Parathyroid adenoma (tissue), 2 donors: ENCODE results near the gene TTLL10.

Experiments
- H2AFZ ChIP-seq: fragments of 300-600 bp; sonication (generic); one replicate; pipeline ENCODE4 v1.7.0; 2017; ENCODE audit warnings: antibody characterized with exemption, mild to moderate bottlenecking
- H3K27ac ChIP-seq: fragments of 300-600 bp; sonication (generic); one replicate; pipeline ENCODE4 v1.7.0; 2017
- H3K27me3 ChIP-seq: fragments of 300-600 bp; sonication (generic); one replicate; pipeline ENCODE4 v1.7.0; 2017; ENCODE audit warnings: low read length; ENCODE audit not compliant: control insufficient read depth, insufficient read depth
- H3K36me3 ChIP-seq: fragments of 300-600 bp; sonication (generic); one replicate; pipeline ENCODE4 v1.7.0; 2017; ENCODE audit warnings: low read length; ENCODE audit not compliant: control insufficient read depth, insufficient read depth
- H3K4me1 ChIP-seq: fragments of 300-600 bp; sonication (generic); one replicate; pipeline ENCODE4 v1.7.0; 2017; ENCODE audit warnings: control low read depth
- H3K4me2 ChIP-seq: fragments of 300-600 bp; sonication (generic); one replicate; pipeline ENCODE4 v1.7.0; 2017; ENCODE audit warnings: low read length
- H3K4me3 ChIP-seq: fragments of 300-600 bp; sonication (generic); one replicate; pipeline ENCODE4 v1.7.0; 2017; ENCODE audit warnings: low read depth, low read length
- H3K79me2 ChIP-seq: fragments of 300-600 bp; sonication (generic); one replicate; pipeline ENCODE4 v1.7.0; 2017; ENCODE audit warnings: control low read depth
- H3K9ac ChIP-seq: fragments of 300-600 bp; sonication (generic); one replicate; pipeline ENCODE4 v1.7.0; 2017; ENCODE audit warnings: mild to moderate bottlenecking
- H3K9me3 ChIP-seq: fragments of 300-600 bp; sonication (generic); one replicate; pipeline ENCODE4 v1.7.0; 2017; ENCODE audit warnings: low read length; ENCODE audit not compliant: control insufficient read depth
- TF ChIP-seq, protein P1 (sequence below): fragments of 300-600 bp; sonication (generic); IDR thresholded peaks from one replicate; pipeline ENCODE4 v1.7.0; 2017; ENCODE audit warnings: antibody characterized with exemption, mild to moderate bottlenecking
- donor health status: primary hyperparathyroidism.

TTLL10 gene

DNA sequence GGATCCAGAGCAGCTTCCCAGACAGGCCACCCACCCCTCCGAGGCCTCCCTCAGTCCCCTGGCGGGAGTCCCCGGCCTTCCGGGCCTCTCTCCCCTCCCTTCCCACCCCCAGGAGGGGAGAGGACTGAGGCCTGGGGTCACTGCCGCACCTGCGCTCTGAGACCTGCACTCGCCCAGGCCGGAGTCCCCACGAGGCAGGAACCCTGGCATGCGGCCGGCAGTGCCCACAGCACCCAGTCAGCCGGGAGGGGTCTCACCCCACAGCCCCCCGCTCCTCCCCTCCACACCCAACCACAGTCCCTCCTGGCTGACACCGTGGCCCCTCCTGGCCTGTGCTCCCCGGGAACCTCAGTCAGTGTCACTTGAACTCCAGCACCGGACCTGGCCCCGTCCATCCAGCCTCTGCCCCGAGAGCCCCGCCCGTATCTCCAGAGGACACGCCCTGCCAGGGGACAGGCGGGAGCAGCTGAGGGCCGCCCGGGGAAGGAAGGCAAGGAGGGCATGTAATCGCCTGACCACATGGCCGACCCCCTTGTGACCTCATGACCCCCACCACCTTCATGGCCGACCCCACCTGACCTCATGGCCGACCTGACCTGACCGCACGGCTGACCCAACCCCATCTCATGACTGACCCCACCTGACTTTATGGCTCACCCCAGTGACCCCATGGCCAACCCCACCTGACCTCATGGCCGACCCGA, 28.7 kb upstream of the TTLL10 start:
- TF ChIP-seq, protein P1, sequence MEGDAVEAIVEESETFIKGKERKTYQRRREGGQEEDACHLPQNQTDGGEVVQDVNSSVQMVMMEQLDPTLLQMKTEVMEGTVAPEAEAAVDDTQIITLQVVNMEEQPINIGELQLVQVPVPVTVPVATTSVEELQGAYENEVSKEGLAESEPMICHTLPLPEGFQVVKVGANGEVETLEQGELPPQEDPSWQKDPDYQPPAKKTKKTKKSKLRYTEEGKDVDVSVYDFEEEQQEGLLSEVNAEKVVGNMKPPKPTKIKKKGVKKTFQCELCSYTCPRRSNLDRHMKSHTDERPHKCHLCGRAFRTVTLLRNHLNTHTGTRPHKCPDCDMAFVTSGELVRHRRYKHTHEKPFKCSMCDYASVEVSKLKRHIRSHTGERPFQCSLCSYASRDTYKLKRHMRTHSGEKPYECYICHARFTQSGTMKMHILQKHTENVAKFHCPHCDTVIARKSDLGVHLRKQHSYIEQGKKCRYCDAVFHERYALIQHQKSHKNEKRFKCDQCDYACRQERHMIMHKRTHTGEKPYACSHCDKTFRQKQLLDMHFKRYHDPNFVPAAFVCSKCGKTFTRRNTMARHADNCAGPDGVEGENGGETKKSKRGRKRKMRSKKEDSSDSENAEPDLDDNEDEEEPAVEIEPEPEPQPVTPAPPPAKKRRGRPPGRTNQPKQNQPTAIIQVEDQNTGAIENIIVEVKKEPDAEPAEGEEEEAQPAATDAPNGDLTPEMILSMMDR, result no peak
- Histone ChIP-seq H3K4me1 (no peaks in the 10 kb centered on the region), H3K4me2 (no peak overlapping the region), H3K36me3 (no peaks in the 10 kb centered on the region), H2AFZ (no peak overlapping the region), H3K4me3 (no peak overlapping the region), H3K9ac (no peak overlapping the region), H3K9me3 (no peaks in the 10 kb centered on the region), H3K79me2 (no peaks in the 10 kb centered on the region), H3K27ac (no peak overlapping the region), H3K27me3 (no peaks in the 10 kb centered on the region)

DNA sequence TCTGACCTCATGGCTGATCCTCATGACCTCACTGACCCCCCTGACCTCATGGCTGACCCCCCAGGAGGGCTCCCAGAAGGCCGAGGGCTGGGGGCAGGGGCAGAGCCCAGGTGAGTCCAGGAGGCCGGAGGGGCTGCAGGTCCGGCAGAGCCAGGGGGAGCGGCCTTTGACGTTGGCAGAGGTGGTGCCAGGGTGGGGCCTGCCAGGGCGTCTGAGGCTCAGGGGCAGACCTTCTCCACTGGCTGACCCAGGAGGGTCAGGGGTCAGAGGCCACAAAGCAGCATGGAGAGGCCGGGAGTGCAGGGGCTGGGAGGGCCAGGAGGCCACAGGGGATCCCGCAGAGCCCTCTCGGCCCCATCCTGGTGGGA, 28.1 kb upstream of the TTLL10 start:
- Histone ChIP-seq H3K4me3 (no peak overlapping the region), H3K4me1 (no peaks in the 10 kb centered on the region), H3K9ac (no peak overlapping the region), H3K79me2 (no peaks in the 10 kb centered on the region), H3K27me3 (no peaks in the 10 kb centered on the region), H3K4me2 (no peak overlapping the region), H3K27ac (no peak overlapping the region), H3K9me3 (no peaks in the 10 kb centered on the region), H2AFZ (no peak overlapping the region), H3K36me3 (no peaks in the 10 kb centered on the region)
- TF ChIP-seq, protein P1, result no peak

DNA sequence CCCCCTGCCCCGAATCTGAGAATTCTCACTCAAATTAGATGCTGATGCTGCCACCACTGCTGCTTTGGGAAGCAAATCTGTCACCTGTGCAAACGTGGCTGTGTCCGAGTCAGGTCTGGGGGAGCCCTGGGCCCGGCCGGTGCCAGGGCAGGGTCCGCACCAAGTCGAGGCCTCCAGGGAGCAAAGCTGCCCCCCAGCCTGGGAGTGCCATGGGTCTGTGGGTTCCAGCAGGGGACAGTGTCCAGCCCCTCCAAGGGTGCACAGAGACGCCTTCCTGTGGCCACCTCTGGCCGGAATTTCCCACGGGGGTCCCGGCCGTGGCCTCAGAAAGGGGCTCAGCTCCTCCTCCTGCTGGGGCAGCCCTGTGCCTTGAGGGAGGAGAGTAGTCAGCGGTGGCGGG, 27.7 kb upstream of the TTLL10 start:
- H3K9me3 ChIP-seq, result no peaks in the 10 kb centered on the region
- H3K4me3 ChIP-seq, result no peak overlapping the region
- H3K27ac ChIP-seq, result no peak overlapping the region
- no peaks in the 10 kb centered on the region for H3K27me3 ChIP-seq
- no peak overlapping the region for H3K9ac ChIP-seq
- no peaks in the 10 kb centered on the region for H3K4me1 ChIP-seq
- TF ChIP-seq, protein P1, result no peak
- no peak overlapping the region for H2AFZ ChIP-seq
- H3K4me2 ChIP-seq, result no peak overlapping the region
- H3K79me2 ChIP-seq, result no peaks in the 10 kb centered on the region
- H3K36me3 ChIP-seq, result no peaks in the 10 kb centered on the region

DNA sequence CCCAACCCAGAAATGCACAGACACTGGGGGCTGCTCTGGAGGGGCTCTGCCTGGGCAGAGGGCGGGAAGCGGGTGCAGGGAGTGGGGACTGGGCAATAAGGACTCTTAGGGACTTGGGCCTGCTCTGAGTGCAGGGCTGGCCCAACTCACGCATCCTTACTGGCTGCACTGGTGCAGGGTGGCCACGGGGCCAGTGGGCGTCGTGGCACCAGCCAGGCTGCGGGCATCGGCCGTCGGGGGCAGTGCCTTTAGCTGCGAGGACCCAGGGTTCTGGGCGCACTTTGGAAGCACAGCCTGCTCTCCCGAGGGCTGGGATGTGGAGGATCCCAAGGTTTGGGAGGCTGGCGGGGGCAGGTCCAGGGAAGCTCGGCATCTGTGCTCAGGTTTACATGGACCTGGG, 27.1 kb upstream of the TTLL10 start:
- H3K9me3 ChIP-seq, result no peaks in the 10 kb centered on the region
- no peak overlapping the region for H3K27ac ChIP-seq
- no peaks in the 10 kb centered on the region for H3K79me2 ChIP-seq
- H3K4me2 ChIP-seq, result no peak overlapping the region
- TF ChIP-seq, protein P1, result no peak
- no peaks in the 10 kb centered on the region for H3K27me3 ChIP-seq
- H3K4me3 ChIP-seq, result no peak overlapping the region
- no peak overlapping the region for H2AFZ ChIP-seq
- no peaks in the 10 kb centered on the region for H3K4me1 ChIP-seq
- no peaks in the 10 kb centered on the region for H3K36me3 ChIP-seq
- H3K9ac ChIP-seq, result no peak overlapping the region

DNA sequence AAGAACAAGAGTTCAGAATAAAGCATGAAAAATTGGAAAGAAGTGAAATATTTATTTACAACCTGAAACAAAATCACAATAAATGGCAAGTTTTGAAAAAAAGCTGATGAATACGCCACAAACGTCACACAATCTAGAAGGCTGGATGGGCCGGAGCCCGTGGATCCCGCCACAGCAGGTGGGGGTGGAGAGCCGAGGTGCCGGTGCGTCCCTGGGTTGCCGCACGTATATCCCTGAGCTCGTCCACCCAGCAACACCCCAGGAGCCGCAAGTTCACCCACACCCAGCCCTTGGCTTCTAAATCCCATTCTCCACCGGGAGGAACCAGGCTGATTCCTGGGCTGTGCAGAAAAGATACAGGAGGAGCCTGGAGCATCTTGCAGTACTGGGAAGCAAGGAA, 25.6 kb upstream of the TTLL10 start:
- TF ChIP-seq, protein P1, result no peak
- no peak overlapping the region for H3K4me2 ChIP-seq
- H3K79me2 ChIP-seq, result no peaks in the 10 kb centered on the region
- H3K9ac ChIP-seq, result no peak overlapping the region
- no peaks in the 10 kb centered on the region for H3K4me1 ChIP-seq
- H3K27ac ChIP-seq, result no peak overlapping the region
- H3K27me3 ChIP-seq, result no peaks in the 10 kb centered on the region
- H3K4me3 ChIP-seq, result no peak overlapping the region
- H3K36me3 ChIP-seq, result no peaks in the 10 kb centered on the region
- H3K9me3 ChIP-seq, result no peaks in the 10 kb centered on the region
- H2AFZ ChIP-seq, result no peak overlapping the region
